Activated CD8-positive, alpha-beta T cell treated with anti-CD3 and anti-CD28 coated beads for 36 hours (primary cell): ENCODE data around the gene CAT. TPM values are rescaled to one million over a fixed set of nuclear protein-coding genes. Genes with fewer than 3 reads are reported as not detected.

ENCODE experiments used
- ATAC-seq: fragments of 200-7000 bp; cut with Tn5 transposase; one replicate; pipeline ENCODE4 v1.10.0; 2021; ENCODE audit warnings: mild to moderate bottlenecking, moderate library complexity
- CTCF ChIA-PET: fragments of 350-600 bp; sonication (Branson Sonifier 250); formaldehyde crosslinking; loops from one replicate; lab custom pipeline; 2021; ENCODE audit warnings: antibody characterized with exemption; lab: Charles Lee
- POLR2A ChIA-PET: fragments of 350-600 bp; sonication (Branson Sonifier 250); formaldehyde crosslinking; loops from one replicate; lab custom pipeline; 2021; ENCODE audit warnings: antibody characterized with exemption; lab: Charles Lee
- DNase-seq: peaks from one replicate; pipeline ENCODE4 v3.0.0-alpha.2; 2020
- H3K27ac Mint-ChIP-seq: one replicate; pipeline ENCODE4 v1.8.0; 2021; ENCODE audit warnings: mild to moderate bottlenecking, mixed read lengths
- H3K27me3 Mint-ChIP-seq: one replicate; pipeline ENCODE4 v1.8.0; 2021; ENCODE audit warnings: mixed read lengths
- H3K36me3 Mint-ChIP-seq: one replicate; pipeline ENCODE4 v1.8.0; 2021; ENCODE audit warnings: low read depth, mixed read lengths
- H3K4me1 Mint-ChIP-seq: one replicate; pipeline ENCODE4 v1.8.0; 2021; ENCODE audit warnings: low read depth, mixed read lengths
- H3K4me3 Mint-ChIP-seq: one replicate; pipeline ENCODE4 v1.8.0; 2021; ENCODE audit warnings: mild to moderate bottlenecking, moderate library complexity, mixed read lengths
- H3K9me3 Mint-ChIP-seq: one replicate; pipeline ENCODE4 v1.8.0; 2021; ENCODE audit warnings: mixed read lengths
- CTCF ChIP-seq: fragments of 200-600 bp; IDR thresholded peaks from one replicate; pipeline ENCODE4 v1.8.0; 2022; ENCODE audit warnings: antibody characterized with exemption, mild to moderate bottlenecking
- intact Hi-C: fragments of 100-400 bp; cut with micrococcal nuclease; formaldehyde crosslinking; loops from one replicate; pipeline ENCODE4 v1.10.0; 2022
- total RNA-seq, 2 experiments: library from RNA; stranded (reverse); gene quantifications; one replicate each; pipeline ENCODE4 v1.2.3, GENCODE V29; 2021

CAT gene
- total RNA-seq, 2 experiments from 2014 or later = 23.9 to 24.8 TPM

GRCh38 chr11:34427186-34427805, 11.4 kb upstream of the CAT start:
- no peak overlapping the region for H3K27ac Mint-ChIP-seq
- DNase-seq = no peak
- peaks cover 6% of the 10 kb centered on the region for H3K27me3 Mint-ChIP-seq
- ChIA-PET CTCF (interaction anchor here (0.8 kb wide), 1 partner anchor 28 kb away, joined by 3 read pairs; no protein-coding TSS in a partner anchor), POLR2A (no interaction called here)
- no peak overlapping the region for H3K4me3 Mint-ChIP-seq
- no peaks in the 10 kb centered on the region for H3K9me3 Mint-ChIP-seq
- ATAC-seq = no peak
- intact Hi-C loops = no loop called here
- no peak for TF ChIP-seq CTCF
- no peaks in the 10 kb centered on the region for H3K36me3 Mint-ChIP-seq
- H3K4me1 Mint-ChIP-seq = no peaks in the 10 kb centered on the region

GRCh38 chr11:34431979-34432378, 6.8 kb upstream of the CAT start:
- H3K4me3 Mint-ChIP-seq = no peak overlapping the region
- no peak overlapping the region for H3K27ac Mint-ChIP-seq
- DNase-seq (no peak), ATAC-seq (no peak)
- intact Hi-C loops = no loop called here
- no peaks in the 10 kb centered on the region for H3K36me3 Mint-ChIP-seq
- no peaks in the 10 kb centered on the region for H3K4me1 Mint-ChIP-seq
- ChIA-PET CTCF (interaction anchor here (1.2 to 1.3 kb wide), 2 partner anchors 60 to 257 kb away, joined by 4 to 5 read pairs; no protein-coding TSS in a partner anchor), POLR2A (no interaction called here)
- peaks cover 3% of the 10 kb centered on the region for H3K27me3 Mint-ChIP-seq
- H3K9me3 Mint-ChIP-seq = no peaks in the 10 kb centered on the region
- TF ChIP-seq CTCF = no peak

- no peak for DNase-seq
- H3K27ac Mint-ChIP-seq = no peak overlapping the region
- H3K36me3 Mint-ChIP-seq = no peaks in the 10 kb centered on the region
- ChIA-PET CTCF (interaction anchor here (1.2 kb wide), 1 partner anchor 258 kb away, joined by 5 read pairs; no protein-coding TSS in a partner anchor), POLR2A (no interaction called here)
- intact Hi-C loops = no loop called here
- H3K27me3 Mint-ChIP-seq = peaks cover 3% of the 10 kb centered on the region
- H3K4me3 Mint-ChIP-seq = no peak overlapping the region
- ATAC-seq = no peak
- no peak for TF ChIP-seq CTCF
- H3K9me3 Mint-ChIP-seq = no peaks in the 10 kb centered on the region
- H3K4me1 Mint-ChIP-seq = no peaks in the 10 kb centered on the region
These were observed 5.9 kb upstream of the CAT start for GRCh38 chr11:34432822-34433221.

- ChIA-PET CTCF (no interaction called here), POLR2A (no interaction called here)
- no peaks in the 10 kb centered on the region for H3K36me3 Mint-ChIP-seq
- no peaks in the 10 kb centered on the region for H3K4me1 Mint-ChIP-seq
- intact Hi-C loops = no loop called here
- no peaks in the 10 kb centered on the region for H3K9me3 Mint-ChIP-seq
- TF ChIP-seq CTCF = no peak
- no peak overlapping the region for H3K27ac Mint-ChIP-seq
- H3K4me3 Mint-ChIP-seq = no peak overlapping the region
- ATAC-seq (no peak), DNase-seq (no peak)
- peaks cover 3% of the 10 kb centered on the region for H3K27me3 Mint-ChIP-seq
These were observed 4.8 kb upstream of the CAT start for GRCh38 chr11:34433899-34434298.
